Subcutaneous abdominal adipose tissue (tissue), 5 donors: ENCODE results near the gene TLR6.
A peak's percentile ranks its signal among the peaks of the same experiment; 100 is the strongest.

Source experiments
- H3K27ac ChIP-seq: one replicate; pipeline ENCODE4 v1.7.0; 2013; ENCODE audit warnings: low read depth, mild to moderate bottlenecking, inconsistent platforms, low read length, moderate library complexity
- H3K27me3 ChIP-seq, 5 donors: one replicate each; pipeline ENCODE4 v1.7.0; 2013; ENCODE audit warnings: low read length in 5 of 5, inconsistent platforms in 1 of 5; ENCODE audit not compliant: control insufficient read depth in 5 of 5, insufficient read depth in 4 of 5
- H3K36me3 ChIP-seq, 5 donors: one replicate each; pipeline ENCODE4 v1.7.0; 2013; ENCODE audit warnings: low read length in 5 of 5; ENCODE audit not compliant: control insufficient read depth in 5 of 5, insufficient read depth in 5 of 5
- H3K4me1 ChIP-seq, 5 donors: one replicate each; pipeline ENCODE4 v1.7.0; 2013; ENCODE audit warnings: low read length in 5 of 5, mild to moderate bottlenecking in 3 of 5, moderate library complexity in 1 of 5; ENCODE audit not compliant: control insufficient read depth in 5 of 5, insufficient read depth in 5 of 5
- H3K4me3 ChIP-seq, 5 donors: one replicate each; pipeline ENCODE4 v1.7.0; 2013; ENCODE audit warnings: low read length in 5 of 5, low read depth in 1 of 5
- H3K9ac ChIP-seq, 5 donors: one replicate each; pipeline ENCODE4 v1.7.0; 2013; ENCODE audit warnings: low read length in 5 of 5, mild to moderate bottlenecking in 4 of 5, moderate library complexity in 3 of 5
- H3K9me3 ChIP-seq, 5 donors: one replicate each; pipeline ENCODE4 v1.7.0; 2013; ENCODE audit warnings: low read length in 5 of 5; ENCODE audit not compliant: control insufficient read depth in 5 of 5
- donor health status: healthy.
- donor health status: healthy.
- donor health status: healthy.
- donor health status: healthy.
- donor health status: healthy.

Gene TLR6

DNA sequence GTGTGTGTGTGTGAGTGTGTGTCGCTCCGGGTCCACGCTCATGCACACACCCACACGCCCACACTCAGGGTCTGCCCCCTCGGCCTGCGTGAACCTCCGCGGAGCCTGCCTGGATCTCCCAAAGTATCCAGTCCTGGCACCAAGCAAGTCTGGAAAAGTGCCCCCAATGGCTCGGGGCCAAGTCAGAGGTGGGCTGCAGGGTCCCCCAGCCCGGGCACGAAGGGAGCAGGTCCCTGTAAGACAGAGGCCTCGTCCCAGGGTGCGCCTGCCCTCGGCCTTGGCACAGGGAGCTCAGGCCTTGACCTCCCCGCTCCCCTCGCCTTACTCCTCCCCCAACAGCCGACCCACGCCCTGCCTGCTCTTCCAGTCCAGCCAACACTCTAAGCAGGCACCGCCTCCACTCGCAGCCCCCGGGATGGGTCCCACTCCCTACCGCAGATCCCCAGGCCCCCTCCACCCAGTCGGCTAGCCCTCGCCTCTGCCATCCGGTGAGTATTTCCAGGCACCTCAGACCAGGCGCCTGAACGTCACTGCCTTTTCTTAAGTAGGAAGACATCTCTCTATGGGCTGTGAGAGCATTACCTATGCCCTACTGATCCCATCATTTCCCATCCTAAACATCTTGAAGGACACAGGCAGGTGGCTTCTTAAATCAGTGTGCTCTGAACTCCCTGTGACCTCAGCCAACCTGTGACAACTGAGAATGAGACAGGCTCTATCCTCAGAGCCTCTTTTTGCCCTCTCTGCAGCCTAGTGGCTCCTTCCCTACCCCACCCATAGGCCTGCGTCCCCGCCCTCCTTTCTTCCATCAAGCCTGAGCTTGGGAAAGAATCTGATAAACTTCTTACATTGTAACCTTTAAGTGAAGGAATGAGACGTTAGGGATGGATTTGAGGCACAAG is 11.7 kb upstream of the TLR6 start:
- H3K4me1 ChIP-seq: peaks cover 2 to 39% (median 32%) of the 10 kb centered on the region in 5 donors
- H3K9ac ChIP-seq: peak overlapping the region; percentile 63 to 96 (median 86)

DNA sequence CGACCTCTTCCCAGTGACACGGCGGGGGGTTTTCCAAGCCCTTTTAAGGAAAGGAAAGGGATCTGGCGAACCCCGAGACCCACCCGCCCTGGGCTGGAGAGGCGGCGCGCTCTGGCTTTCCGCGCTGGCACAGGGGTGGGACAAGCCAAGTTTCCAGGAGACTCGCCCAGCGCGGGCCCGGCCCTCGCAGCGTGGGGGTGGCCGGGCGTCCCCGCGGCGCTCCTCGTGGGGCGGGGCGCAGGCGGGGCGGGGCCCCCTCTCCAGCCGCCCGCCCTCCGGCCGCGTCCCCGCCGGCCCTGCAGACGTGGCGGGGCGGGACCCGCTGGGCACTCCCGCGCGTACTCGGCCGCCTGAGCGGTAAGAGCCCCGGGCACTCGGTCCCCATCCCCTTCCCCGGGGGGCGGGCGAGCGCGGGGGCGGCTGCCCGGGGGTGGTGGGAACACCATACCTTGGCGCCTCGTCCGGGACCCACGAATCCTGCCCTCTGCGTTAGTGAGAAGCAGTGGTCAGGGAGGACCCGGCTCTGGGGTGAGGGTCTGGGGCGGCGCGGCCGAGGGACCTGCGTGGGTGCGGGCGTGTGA is 11.0 kb upstream of the TLR6 start, which contains the start of gene FAM114A1:
Gene FAM114A1 (plus strand): TSS at position 329 of the 581 bp plus-strand sequence. CDS start 10,273 bp downstream, outside the sequence.
- Histone ChIP-seq H3K9me3 (no peaks in the 10 kb centered on the region), H3K4me1 (peaks cover 2 to 33% (median 27%) of the 10 kb centered on the region in 5 donors), H3K27me3 (no peaks in the 10 kb centered on the region), H3K4me3 (peak within 1 kb of the TSS; percentile 77 to 93 (median 84)), H3K36me3 (peaks cover 5 to 10% (median 9%) of the 10 kb centered on the region in 5 donors), H3K27ac (peak within 1 kb of the TSS; percentile 95), H3K9ac (peak within 1 kb of the TSS; percentile 64 to 96 (median 86))

More for the DNA sequence above, 11.7 kb upstream of the TLR6 start:
- H3K9me3 ChIP-seq: no peaks in the 10 kb centered on the region
- H3K27me3 ChIP-seq: no peaks in the 10 kb centered on the region
- H3K27ac ChIP-seq: peak overlapping the region; percentile 95
- H3K36me3 ChIP-seq: peaks cover 5 to 10% (median 9%) of the 10 kb centered on the region in 5 donors
- H3K4me3 ChIP-seq: peak overlapping the region; percentile 65 to 93 (median 83)

DNA sequence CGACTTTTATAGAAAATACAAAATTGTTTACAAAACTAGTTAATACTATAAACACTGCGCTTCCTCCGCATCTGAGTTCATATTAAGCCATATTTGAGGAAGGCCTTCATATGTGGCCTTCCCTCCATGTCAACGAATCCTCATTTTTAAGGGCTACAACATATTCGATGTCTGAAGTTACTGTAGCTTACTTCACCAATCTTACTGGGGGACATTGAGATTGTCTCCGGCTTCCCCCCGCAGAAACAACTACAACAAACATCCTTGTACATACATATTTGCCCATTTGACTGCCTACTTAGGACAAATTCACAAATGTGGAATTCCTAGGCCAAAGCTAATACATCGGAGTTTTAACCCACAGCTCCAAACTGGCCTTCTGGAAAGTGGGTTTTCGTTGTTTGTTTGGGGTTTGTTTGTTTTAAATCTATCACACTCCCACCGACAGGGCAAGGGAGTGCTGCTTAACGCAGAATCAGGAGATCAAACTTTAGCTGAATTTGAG is 10.4 kb upstream of the TLR6 start:
- Histone ChIP-seq H3K9me3 (no peaks in the 10 kb centered on the region), H3K4me1 (peaks cover 2 to 33% (median 27%) of the 10 kb centered on the region in 5 donors), H3K27ac (peak overlapping the region; percentile 84), H3K4me3 (peak overlapping the region; percentile 48 to 84 (median 70)), H3K9ac (peak overlapping the region; percentile 64 to 86 (median 84)), H3K36me3 (peaks cover 5 to 9% (median 6%) of the 10 kb centered on the region in 5 donors), H3K27me3 (no peaks in the 10 kb centered on the region)

DNA sequence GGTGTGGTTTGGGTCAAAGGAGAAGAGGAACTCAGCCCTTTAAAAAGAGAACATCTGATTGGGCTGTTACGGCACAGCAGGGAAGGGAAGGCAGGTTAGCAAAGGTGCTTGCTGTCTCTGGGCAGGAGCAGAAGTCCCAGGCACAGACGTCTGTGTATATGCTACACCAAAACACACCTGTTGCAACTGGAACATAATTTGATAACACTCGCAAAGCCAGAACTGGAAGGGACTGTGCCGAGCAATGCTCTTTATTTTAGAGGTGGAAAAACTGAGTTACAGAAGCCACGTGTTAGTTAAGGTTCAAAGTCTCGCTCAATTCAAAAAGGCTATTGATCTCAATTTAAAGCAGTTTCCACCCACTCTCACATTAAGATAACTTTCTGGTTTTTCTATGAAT is 8.8 kb upstream of the TLR6 start:
- no peaks in the 10 kb centered on the region for H3K9me3 ChIP-seq
- peaks cover 0 to 5% (median 3%) of the 10 kb centered on the region in 5 donors for H3K36me3 ChIP-seq
- no peak overlapping the region for H3K27ac ChIP-seq
- peaks cover 2 to 32% (median 25%) of the 10 kb centered on the region in 5 donors for H3K4me1 ChIP-seq
- H3K9ac ChIP-seq: no peak overlapping the region
- no peak overlapping the region for H3K4me3 ChIP-seq
- no peaks in the 10 kb centered on the region for H3K27me3 ChIP-seq

DNA sequence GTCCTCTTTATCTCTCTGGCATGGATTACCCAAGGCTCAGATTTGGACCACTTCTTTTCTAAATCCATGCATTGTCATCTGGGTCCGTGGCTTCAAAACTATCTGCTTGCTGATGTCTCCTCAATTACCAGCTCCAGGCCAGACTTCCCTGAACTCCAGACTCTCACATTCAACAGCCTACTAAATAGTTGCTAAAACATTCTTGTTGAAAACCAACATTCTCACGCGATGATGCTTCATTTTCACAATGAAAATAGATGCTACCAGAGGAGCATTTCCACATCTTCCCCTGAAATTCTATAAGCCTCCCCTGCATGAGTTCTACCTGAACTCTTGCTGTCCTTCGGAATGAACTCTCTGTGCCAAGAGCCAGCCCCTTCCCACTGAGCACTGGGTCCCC is 5.2 kb upstream of the TLR6 start:
- H3K27ac ChIP-seq: no peak overlapping the region
- no peak overlapping the region for H3K9ac ChIP-seq
- H3K4me3 ChIP-seq: no peak overlapping the region
- peaks cover 0 to 18% (median 16%) of the 10 kb centered on the region in 5 donors for H3K4me1 ChIP-seq
- H3K27me3 ChIP-seq: no peaks in the 10 kb centered on the region
- H3K9me3 ChIP-seq: no peaks in the 10 kb centered on the region
- no peaks in the 10 kb centered on the region for H3K36me3 ChIP-seq

DNA sequence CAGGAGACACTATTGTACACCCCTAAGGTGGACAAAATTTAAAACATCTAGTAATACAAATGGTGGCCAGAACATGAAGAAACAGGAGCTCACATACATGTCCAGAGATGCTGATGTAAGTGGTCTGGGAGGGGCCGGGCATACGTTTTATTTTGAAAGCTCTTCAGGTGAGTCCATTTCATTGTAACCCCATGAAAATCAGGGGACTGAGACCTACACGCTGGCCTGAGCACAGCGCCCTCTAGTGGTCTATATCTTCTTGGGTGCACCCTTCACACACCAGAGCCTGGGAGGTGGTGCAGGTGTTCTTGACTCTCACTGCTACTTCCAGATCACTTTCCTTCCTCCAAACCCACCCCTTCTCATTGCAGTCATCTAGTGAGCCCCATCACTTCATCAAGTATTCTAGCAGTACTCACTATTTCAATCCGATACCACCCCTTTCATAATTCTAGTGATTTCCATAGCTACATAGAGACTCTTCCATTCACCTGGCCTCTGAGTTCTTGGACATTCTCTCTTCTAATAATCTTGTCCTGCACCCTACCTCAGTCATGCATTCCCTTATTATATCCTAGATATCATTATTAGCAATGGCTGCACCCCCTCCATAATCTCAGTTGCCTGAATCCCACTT is 4.3 kb upstream of the TLR6 start:
- H3K4me1 ChIP-seq: peaks cover 0 to 22% (median 15%) of the 10 kb centered on the region in 5 donors
- H3K9me3 ChIP-seq: no peaks in the 10 kb centered on the region
- H3K4me3 ChIP-seq: no peak overlapping the region
- H3K36me3 ChIP-seq: no peaks in the 10 kb centered on the region
- no peaks in the 10 kb centered on the region for H3K27me3 ChIP-seq
- no peak overlapping the region for H3K27ac ChIP-seq
- no peak overlapping the region for H3K9ac ChIP-seq

DNA sequence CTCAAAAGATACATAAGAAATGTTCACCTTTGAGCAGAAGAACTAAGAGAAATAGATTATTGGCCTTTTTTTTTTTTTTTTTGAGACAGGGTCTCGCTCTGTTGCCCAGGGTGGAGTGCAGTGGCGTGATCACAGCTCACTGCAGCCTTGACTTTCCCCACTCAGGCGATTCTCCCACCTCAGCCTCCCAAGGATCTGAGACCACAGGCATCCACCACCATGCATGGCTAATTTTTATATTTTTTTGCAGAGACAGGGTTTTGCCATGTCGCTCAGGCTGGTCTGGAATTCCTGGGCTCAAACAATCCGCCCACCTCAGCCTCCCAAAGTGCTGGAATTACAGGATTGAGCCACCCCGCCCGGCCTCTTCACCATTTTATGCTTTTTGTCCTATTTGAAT is 2.9 kb upstream of the TLR6 start:
- H3K36me3 ChIP-seq: no peaks in the 10 kb centered on the region
- H3K4me3 ChIP-seq: no peak overlapping the region
- no peak overlapping the region for H3K9ac ChIP-seq
- H3K9me3 ChIP-seq: no peaks in the 10 kb centered on the region
- no peak overlapping the region for H3K27ac ChIP-seq
- peaks cover 0 to 22% (median 15%) of the 10 kb centered on the region in 5 donors for H3K4me1 ChIP-seq
- H3K27me3 ChIP-seq: no peaks in the 10 kb centered on the region

DNA sequence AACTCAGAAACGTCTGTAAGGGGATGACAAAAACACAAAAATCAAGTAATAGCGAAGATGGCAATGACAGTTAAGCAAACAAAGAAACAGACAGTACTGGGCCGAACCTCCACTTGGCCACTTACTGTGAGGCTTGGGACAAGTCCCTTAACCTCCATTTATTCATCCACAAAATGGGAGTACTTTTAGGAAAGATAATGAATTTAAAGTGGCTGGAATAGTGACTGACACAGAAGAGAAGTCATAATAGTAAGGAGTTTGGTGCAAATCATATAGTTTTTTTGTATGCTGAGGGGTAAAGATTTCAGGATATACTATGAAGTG is 1.4 kb upstream of the TLR6 start:
- Histone ChIP-seq H3K36me3 (no peaks in the 10 kb centered on the region), H3K4me3 (no peak overlapping the region), H3K4me1 (peaks cover 0 to 22% (median 15%) of the 10 kb centered on the region in 5 donors), H3K9me3 (no peaks in the 10 kb centered on the region), H3K27ac (peak overlapping the region; percentile 84), H3K9ac (no peak overlapping the region), H3K27me3 (no peaks in the 10 kb centered on the region)

DNA sequence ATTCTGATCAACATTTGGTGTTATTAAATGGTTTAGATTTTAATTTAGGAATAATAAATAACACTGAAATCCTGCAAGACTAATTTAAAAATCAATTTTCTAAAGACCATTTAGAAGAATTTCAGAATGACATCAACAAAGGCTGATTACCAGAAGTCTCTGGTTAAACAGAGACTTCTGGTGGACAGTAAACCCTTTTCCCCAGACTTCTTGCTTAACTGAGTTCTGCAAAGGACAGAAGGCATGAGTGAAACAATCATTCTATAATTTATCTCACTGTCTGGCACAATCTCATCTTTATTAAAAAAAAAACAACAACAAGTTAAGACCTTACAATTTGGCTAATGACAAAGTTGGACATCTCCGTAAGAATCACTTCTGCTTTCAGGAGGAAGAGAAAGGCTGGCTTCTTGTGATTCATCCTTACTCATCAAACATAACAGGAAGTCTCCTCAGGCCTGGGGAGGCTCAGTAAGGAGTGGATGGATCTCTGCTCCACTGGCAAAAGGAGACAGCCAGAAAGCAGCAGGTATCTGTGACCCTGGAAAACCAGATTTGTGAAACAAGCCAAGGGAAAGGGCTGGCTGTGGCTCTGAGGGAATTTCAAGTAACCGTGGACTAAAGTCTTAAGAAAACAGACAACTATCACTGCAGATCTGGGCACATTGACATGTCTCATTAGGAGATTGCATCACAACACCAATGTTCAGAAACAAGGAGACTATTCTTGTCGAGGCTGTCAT is 908 bp upstream of the TLR6 start:
- Histone ChIP-seq H3K9ac (peak overlapping the region in 3 of 5 donors; percentile 3 to 53 (median 28)), H3K4me1 (peaks cover 0 to 22% (median 15%) of the 10 kb centered on the region in 5 donors), H3K27ac (peak overlapping the region; percentile 84), H3K4me3 (no peak overlapping the region), H3K27me3 (no peaks in the 10 kb centered on the region), H3K9me3 (no peaks in the 10 kb centered on the region), H3K36me3 (no peaks in the 10 kb centered on the region)
